IMR-90 (cell line): ENCODE results near the gene C22orf39. TPM values are rescaled to one million over a fixed set of nuclear protein-coding genes. Genes with fewer than 3 reads are reported as not detected.

Source experiments
- ATAC-seq: fragments of 200-7000 bp; cut with Tn5 transposase; 2 replicates; pipeline ENCODE4 v1.9.1; 2020; ENCODE audit warnings: low read depth, mild to moderate bottlenecking, moderate library complexity
- BruUV-seq: library from RNA; stranded (reverse); fragments of 400-500 nt; replicated peaks from 2 replicates; lab custom pipeline; 2021; lab: Mats Ljungman, UMichigan
- CTCF ChIA-PET: fragments of 300-600 bp; formaldehyde crosslinking; extraction: SDS; loops from one replicate; lab custom pipeline; 2021; ENCODE audit warnings: antibody characterized with exemption; lab: Yijun Ruan, JAX
- POLR2A ChIA-PET: fragments of 300-600 bp; sonication (Branson Sonifier 250); formaldehyde crosslinking; loops from one replicate; lab custom pipeline; 2022; ENCODE audit warnings: antibody characterized with exemption; ENCODE audit not compliant: unreplicated experiment; lab: Charles Lee
- DNase-seq: peaks from one replicate; pipeline ENCODE4 v3.0.0; 2013
- H2AFZ ChIP-seq: replicated peaks from 2 replicates; pipeline ENCODE3; 2013; ENCODE audit warnings: low read length, mild to moderate bottlenecking; ENCODE audit not compliant: poor library complexity
- H2AK5ac ChIP-seq: 2 replicates; pipeline ENCODE4 v1.6.1; 2013; ENCODE audit warnings: low read depth, low read length, inconsistent platforms
- H2AK9ac ChIP-seq: replicated peaks from 2 replicates; pipeline ENCODE3; 2013; ENCODE audit warnings: mild to moderate bottlenecking, low read depth, low read length, moderate library complexity; ENCODE audit not compliant: poor library complexity
- H2BK120ac ChIP-seq: 2 replicates; pipeline ENCODE4 v1.6.1; 2013; ENCODE audit warnings: low read depth, low read length, inconsistent platforms
- H2BK15ac ChIP-seq: 3 replicates; pipeline ENCODE4 v1.6.1; 2013; ENCODE audit warnings: low read depth, low read length, inconsistent platforms
- H2BK20ac ChIP-seq: 2 replicates; pipeline ENCODE4 v1.6.1; 2013; ENCODE audit warnings: low read depth, mild to moderate bottlenecking, inconsistent platforms, low read length, moderate library complexity
- H2BK5ac ChIP-seq: 2 replicates; pipeline ENCODE4 v1.6.1; 2013; ENCODE audit warnings: mild to moderate bottlenecking, low read depth, low read length, inconsistent platforms; ENCODE audit not compliant: poor library complexity, severe bottlenecking
- H3K14ac ChIP-seq: replicated peaks from 2 replicates; pipeline ENCODE4 v1.6.1; 2013; ENCODE audit warnings: low read depth, low read length, inconsistent platforms
- H3K18ac ChIP-seq: 2 replicates; pipeline ENCODE4 v1.6.1; 2013; ENCODE audit warnings: low read depth, low read length, control low read depth
- H3K23ac ChIP-seq: 2 replicates; pipeline ENCODE4 v1.6.1; 2013; ENCODE audit warnings: low read depth, low read length, inconsistent platforms
- H3K27ac ChIP-seq: 2 replicates; pipeline ENCODE4 v1.5.1; 2013; ENCODE audit warnings: mild to moderate bottlenecking, control low read depth, low read length; ENCODE audit not compliant: insufficient read depth
- H3K27me3 ChIP-seq: 2 replicates; pipeline ENCODE4 v1.6.1; 2013; ENCODE audit warnings: low read length; ENCODE audit not compliant: control insufficient read depth, insufficient read depth
- H3K36me3 ChIP-seq: 2 replicates; pipeline ENCODE4 v1.6.1; 2013; ENCODE audit warnings: low read length, mixed read lengths; ENCODE audit not compliant: control insufficient read depth, insufficient read depth
- H3K4ac ChIP-seq: 2 replicates; pipeline ENCODE4 v1.6.1; 2013; ENCODE audit warnings: low read depth, low read length, inconsistent platforms
- H3K4me1 ChIP-seq: 2 replicates; pipeline ENCODE4 v1.6.1; 2013; ENCODE audit warnings: low read length, mixed read lengths; ENCODE audit not compliant: control insufficient read depth, insufficient read depth
- H3K4me2 ChIP-seq: 2 replicates; pipeline ENCODE4 v1.6.1; 2013; ENCODE audit warnings: low read depth, mild to moderate bottlenecking, control low read depth, low read length, moderate library complexity
- H3K4me3 ChIP-seq: 2 replicates; pipeline ENCODE4 v1.5.1; 2013; ENCODE audit warnings: low read depth, mild to moderate bottlenecking, control low read depth, low read length, moderate library complexity; ENCODE audit not compliant: insufficient read depth
- H3K56ac ChIP-seq: 2 replicates; pipeline ENCODE4 v1.6.1; 2013; ENCODE audit warnings: low read length, inconsistent platforms; ENCODE audit not compliant: insufficient read depth; ENCODE audit errors: extremely low read depth
- H3K79me1 ChIP-seq, 2 experiments: 2 replicates each; pipeline ENCODE4 v1.6.1; 2013; ENCODE audit warnings: low read length in 2 of 2, inconsistent platforms in 1 of 2, low read depth in 1 of 2
- H3K9ac ChIP-seq: 2 replicates; pipeline ENCODE4 v1.6.1; 2013; ENCODE audit warnings: low read depth, low read length, control low read depth
- H3K9me1 ChIP-seq: 2 replicates; pipeline ENCODE4 v1.6.1; 2013; ENCODE audit warnings: low read length, inconsistent platforms; ENCODE audit not compliant: insufficient read depth
- H3K9me3 ChIP-seq: 2 replicates; pipeline ENCODE4 v1.6.1; 2013; ENCODE audit warnings: low read length; ENCODE audit not compliant: control insufficient read depth, insufficient read depth
- H4K20me1 ChIP-seq: 2 replicates; pipeline ENCODE4 v1.6.1; 2013; ENCODE audit warnings: low read length, inconsistent platforms; ENCODE audit not compliant: insufficient read depth
- H4K5ac ChIP-seq: 2 replicates; pipeline ENCODE4 v1.6.1; 2013; ENCODE audit warnings: mild to moderate bottlenecking, low read depth, low read length, control low read depth
- H4K8ac ChIP-seq, 2 experiments: 2 replicates each; pipeline ENCODE4 v1.6.1; 2013; ENCODE audit warnings: low read depth in 2 of 2, low read length in 2 of 2, control low read depth in 1 of 2, inconsistent platforms in 1 of 2
- H4K91ac ChIP-seq: 2 replicates; pipeline ENCODE4 v1.6.1; 2013; ENCODE audit warnings: low read depth, low read length, inconsistent platforms; ENCODE audit not compliant: insufficient read depth
- BHLHE40 ChIP-seq: fragments of 150-350 bp; IDR thresholded peaks from 2 replicates; pipeline ENCODE4 v1.6.1; 2016; ENCODE audit warnings: mild to moderate bottlenecking, low read depth, low read length
- CEBPB ChIP-seq: IDR thresholded peaks from 2 replicates; pipeline ENCODE4 v1.6.1; 2012; ENCODE audit warnings: low read depth, low read length, improper control_type of control experiment
- CHD1 ChIP-seq: IDR thresholded peaks from 2 replicates; pipeline ENCODE4 v1.6.1; 2012; ENCODE audit warnings: low read depth, low read length, improper control_type of control experiment
- CTCF ChIP-seq: conservative IDR thresholded peaks from 2 replicates; pipeline ENCODE4 v1.5.1; 2012; ENCODE audit warnings: mild to moderate bottlenecking, low read depth, low read length, improper control_type of control experiment
- ELK1 ChIP-seq: fragments of 150-350 bp; IDR thresholded peaks from 2 replicates; pipeline ENCODE4 v1.6.1; 2016; ENCODE audit warnings: low read depth, mild to moderate bottlenecking, low read length, moderate library complexity, borderline replicate concordance
- FOS ChIP-seq: fragments of 150-350 bp; IDR thresholded peaks from 2 replicates; pipeline ENCODE4 v1.6.1; 2016; ENCODE audit warnings: low read depth, low read length
- MAFK ChIP-seq: IDR thresholded peaks from 2 replicates; pipeline ENCODE4 v1.6.1; 2012; ENCODE audit warnings: low read depth, low read length, improper control_type of control experiment
- MAZ ChIP-seq: IDR thresholded peaks from 2 replicates; pipeline ENCODE4 v1.6.1; 2012; ENCODE audit warnings: low read depth, mild to moderate bottlenecking, low read length, improper control_type of control experiment, moderate library complexity, borderline replicate concordance
- MXI1 ChIP-seq: IDR thresholded peaks from 2 replicates; pipeline ENCODE4 v1.6.1; 2012; ENCODE audit warnings: low read depth, mild to moderate bottlenecking, low read length, moderate library complexity, borderline replicate concordance
- NFE2L2 ChIP-seq: fragments of 150-350 bp; IDR thresholded peaks from 2 replicates; pipeline ENCODE4 v1.6.1; 2016; ENCODE audit warnings: low read depth, mild to moderate bottlenecking, low read length
- POLR2A ChIP-seq: IDR thresholded peaks from 2 replicates; pipeline ENCODE4 v1.6.1; 2012; ENCODE audit warnings: mild to moderate bottlenecking, low read depth, low read length
- RAD21 ChIP-seq: IDR thresholded peaks from 2 replicates; pipeline ENCODE4 v1.6.1; 2012; ENCODE audit warnings: low read length, improper control_type of control experiment
- RCOR1 ChIP-seq: IDR thresholded peaks from 2 replicates; pipeline ENCODE4 v1.6.1; 2012; ENCODE audit warnings: mild to moderate bottlenecking, low read length, improper control_type of control experiment; ENCODE audit not compliant: insufficient replicate concordance
- RFX5 ChIP-seq: IDR thresholded peaks from 2 replicates; pipeline ENCODE4 v1.8.0; 2012; ENCODE audit warnings: low read depth, mild to moderate bottlenecking, low read length, moderate library complexity
- SMC3 ChIP-seq: fragments of 150-350 bp; IDR thresholded peaks from 2 replicates; pipeline ENCODE4 v1.6.1; 2016; ENCODE audit warnings: low read depth, mild to moderate bottlenecking, antibody characterized with exemption, low read length, moderate library complexity
- USF2 ChIP-seq: fragments of 150-350 bp; IDR thresholded peaks from 2 replicates; pipeline ENCODE4 v1.6.1; 2017; ENCODE audit warnings: mild to moderate bottlenecking, antibody characterized with exemption, low read length, low read depth
- WGBS, 2 experiments: methylation state at CpG; one replicate each; pipeline versions ENCODE4 v1.1.5 to v1.1.7; 2013; ENCODE audit warnings: missing lambda C conversion rate in 2 of 2; ENCODE audit not compliant: insufficient read length in 1 of 2; ENCODE audit errors: extremely low coverage in 2 of 2; 5-methylcytosine and 5-hydroxymethylcytosine counted together
- dilution Hi-C: fragments of 300-500 bp; cut with HindIII; formaldehyde crosslinking; loops from one replicate; pipeline ENCODE4 v1.14.3; 2018; ENCODE audit warnings: low sequenced_read_pairs; ENCODE audit not compliant: unreplicated experiment
- in situ Hi-C: fragments of 300-500 bp; cut with MboI; formaldehyde crosslinking; loops from 3 replicates; pipeline ENCODE4 v1.14.3; 2019; ENCODE audit warnings: low sequenced_read_pairs, inconsistent platforms, mixed read lengths
- intact Hi-C: fragments of 100-400 bp; cut with micrococcal nuclease; formaldehyde crosslinking; loops from 2 replicates; pipeline ENCODE4 v1.10.0; 2022
- polyA plus RNA-seq, 3 experiments: library from polyadenylated mRNA; depleted of rRNA; stranded (reverse); fragments of >200 nt; gene quantifications; 2 replicates each; pipeline ENCODE4 v1.2.3, GENCODE V29; 2012; ENCODE audit warnings: low replicate concordance in 1 of 3
- total RNA-seq: library from RNA; depleted of rRNA; stranded (reverse); fragments of >200 nt; gene quantifications from 2 replicates; pipeline ENCODE4 v1.2.3, GENCODE V29; 2012

C22orf39 gene
- total and polyA plus RNA-seq, 2 of the 4 experiments (the other 2 are of a cell fraction): 8.2 to 8.9 TPM

GRCh38 chr22:19471572-19471971, 24.1 kb upstream of the C22orf39 start:
- peaks cover 52% of the 10 kb centered on the region for H4K20me1 ChIP-seq
- no peak overlapping the region for H3K18ac ChIP-seq
- no peaks in the 10 kb centered on the region for H3K27me3 ChIP-seq
- intact Hi-C loops: no loop called here
- no peak overlapping the region for H2BK5ac ChIP-seq
- H3K4ac ChIP-seq: no peak overlapping the region
- no peaks in the 10 kb centered on the region; the same call in 1 of the 2 replicates for H3K4me1 ChIP-seq
- H3K23ac ChIP-seq: no peak overlapping the region
- no peak overlapping the region for H3K9ac ChIP-seq
- CTCF ChIA-PET: no interaction called here
- dilution Hi-C loops: no loop called here
- H3K9me1 ChIP-seq: peaks cover 7% of the 10 kb centered on the region
- H4K8ac ChIP-seq: no peak overlapping the region
- in situ Hi-C loops: no loop called here
- H2BK20ac ChIP-seq: no peak overlapping the region
- POLR2A ChIA-PET: no interaction called here
- H2AK9ac ChIP-seq: no peak overlapping the region
- 73% methylated on average over 3 of the region's 11 CpGs; no CpG with 5 or more reads in 1 of the 2 experiments for WGBS, 2 experiments
- H3K4me2 ChIP-seq: no peak overlapping the region
- H2BK15ac ChIP-seq: no peak overlapping the region
- H3K56ac ChIP-seq: no peak overlapping the region
- H3K9me3 ChIP-seq: no peaks in the 10 kb centered on the region
- ATAC-seq (no peak), DNase-seq (no peak)
- no peak overlapping the region for H4K91ac ChIP-seq
- no TSS peak for BruUV-seq
- H3K36me3 ChIP-seq: peaks cover 80% of the 10 kb centered on the region
- no peak overlapping the region for H4K5ac ChIP-seq
- no peak for TF ChIP-seq USF2
- TF ChIP-seq RFX5: no peak
- TF ChIP-seq RCOR1: no peak
- no peak for TF ChIP-seq CHD1
- TF ChIP-seq ELK1: no peak
- no peak for TF ChIP-seq RAD21
- no peak for TF ChIP-seq POLR2A
- no peak for TF ChIP-seq FOS
- TF ChIP-seq BHLHE40: no peak
- TF ChIP-seq MAFK: no peak
- TF ChIP-seq CTCF: no peak
- TF ChIP-seq CEBPB: no peak
- no peak for TF ChIP-seq MAZ
- no peak for TF ChIP-seq SMC3
- TF ChIP-seq MXI1: no peak
- TF ChIP-seq NFE2L2: no peak
- no peak overlapping the region for H3K4me3 ChIP-seq
- H3K79me1 ChIP-seq: peaks cover 26 to 68% of the 10 kb centered on the region in 2 experiments
- H3K14ac ChIP-seq: no peak overlapping the region
- H2AFZ ChIP-seq: no peak overlapping the region
- no peak overlapping the region for H2AK5ac ChIP-seq
- H2BK120ac ChIP-seq: no peak overlapping the region
- no peak overlapping the region for H3K27ac ChIP-seq
